Nucleus accumbens (tissue), 56 donors: ENCODE data around the gene DCANP1.
"Not testable (repeated sequence)": the region's sequence is repeated elsewhere in the genome, so short reads cannot be mapped to it uniquely, and the experiment has no call there.

Experiments used
- DNase-seq, 56 donors: peaks; one replicate each; lab custom pipeline; 2025; lab: John Stamatoyannopoulos, UW

The DCANP1 gene, protein sequence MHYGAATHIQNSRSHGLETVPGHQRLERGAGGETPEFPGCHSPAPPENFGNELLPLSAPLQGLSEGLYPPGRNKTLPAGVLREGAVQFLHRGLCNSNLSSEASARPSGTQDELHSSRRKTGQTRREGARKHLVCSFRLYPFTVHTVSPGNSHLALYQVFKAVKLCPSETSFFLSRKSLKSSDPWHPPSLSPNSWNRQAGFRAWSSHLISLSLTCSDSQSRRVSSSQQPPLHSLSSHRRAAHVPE

GRCh38 chr5:135447298-135447929 lies at the start of gene DCANP1:
DCANP1 (minus strand) TSS chr5:135447348; CDS start chr5:135447108, 240 bp downstream.
- no peak for DNase-seq

- not testable (repeated sequence) for DNase-seq
Observed at GRCh38 chr5:135495531-135495930, 48.4 kb upstream of the DCANP1 start.

DNA sequence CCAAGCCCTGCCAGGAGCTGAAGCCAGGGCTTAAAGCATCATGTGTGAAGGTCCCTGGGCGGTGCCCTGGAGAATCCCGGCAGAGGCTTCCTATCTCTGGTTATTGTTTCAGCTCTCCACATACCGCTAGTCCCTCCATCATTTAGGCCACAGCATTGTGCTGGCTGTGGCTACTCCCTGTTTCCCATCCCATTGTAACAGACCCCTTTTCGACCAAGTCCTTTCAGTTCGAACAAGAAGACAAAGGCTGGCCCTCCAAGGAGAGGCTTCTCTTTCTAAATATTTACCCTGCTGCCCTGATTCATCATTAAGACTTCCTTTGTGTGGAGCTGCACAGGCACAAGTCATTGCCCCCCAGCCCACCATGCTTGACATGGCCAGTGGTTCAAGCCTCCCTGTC lies 47.0 kb upstream of the DCANP1 start:
- DNase-seq: no peak

- peak in 2 of 56 donors; percentile 3 to 5 for DNase-seq
Observed at GRCh38 chr5:135493406-135494180, 46.4 kb upstream of the DCANP1 start.

DNA sequence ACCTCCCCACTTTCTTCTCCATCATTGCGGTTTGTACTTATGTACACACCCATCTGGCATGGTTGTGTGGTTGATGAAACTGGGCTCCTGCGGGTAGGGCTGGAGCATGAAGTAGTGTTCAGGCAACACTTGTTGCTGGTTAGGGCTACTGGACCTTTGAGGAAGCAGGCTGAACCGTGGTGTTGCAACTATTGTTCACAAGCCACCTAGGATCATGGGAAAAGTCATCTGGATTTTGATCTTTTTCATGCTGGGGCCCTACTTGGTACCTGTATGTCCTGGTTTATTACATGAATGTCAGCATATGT lies 45.1 kb upstream of the DCANP1 start:
- no peak for DNase-seq

DNA sequence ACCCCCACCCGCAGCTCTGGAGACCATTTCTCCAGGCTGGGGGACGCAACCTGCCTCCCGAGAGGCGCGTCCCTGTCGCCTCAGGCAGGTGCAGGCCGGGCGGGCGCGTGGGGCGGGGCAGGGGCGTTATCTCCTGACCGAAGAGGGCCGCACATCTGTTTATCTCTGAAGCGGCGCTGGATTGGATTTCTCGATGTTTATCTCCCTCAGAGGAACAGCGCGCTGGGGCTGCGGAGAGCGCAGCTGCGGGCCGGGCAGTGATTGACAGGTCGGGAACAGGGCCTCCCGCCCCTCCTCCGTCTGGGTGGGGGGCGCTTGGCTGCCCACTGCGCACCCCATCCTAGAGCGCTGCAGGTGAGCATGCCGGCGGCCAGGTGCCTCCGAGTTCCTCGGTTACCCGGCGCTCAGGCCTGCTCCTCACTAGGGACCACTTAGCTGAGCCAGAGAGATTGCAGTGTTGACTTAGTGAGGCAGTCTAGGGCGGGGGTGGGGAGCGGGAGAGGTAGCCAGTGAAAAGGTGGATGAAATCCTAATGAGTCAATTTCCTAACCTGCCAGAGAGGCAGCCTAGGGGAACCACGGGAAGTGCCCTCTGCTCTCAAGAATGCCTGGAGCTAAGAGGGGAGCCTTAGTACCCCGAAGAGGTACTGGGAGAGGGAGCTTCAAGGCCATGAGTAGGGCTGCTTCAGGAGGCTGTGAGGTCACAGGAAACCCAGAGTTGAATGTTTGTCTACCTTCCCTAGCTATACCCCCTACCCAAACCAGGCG lies 44.6 kb upstream of the DCANP1 start:
- no peak for DNase-seq

- DNase-seq: no peak
Observed at GRCh38 chr5:135491038-135491551, 43.9 kb upstream of the DCANP1 start.

GRCh38 chr5:135490245-135491037 lies 43.3 kb upstream of the DCANP1 start:
- no peak for DNase-seq

- DNase-seq: no peak
Observed at GRCh38 chr5:135489466-135490244, 42.5 kb upstream of the DCANP1 start.

- peak in 38 of 56 donors; percentile 5 to 70 (median 36) for DNase-seq
Observed at GRCh38 chr5:135488727-135489465, 41.7 kb upstream of the DCANP1 start.

DNA sequence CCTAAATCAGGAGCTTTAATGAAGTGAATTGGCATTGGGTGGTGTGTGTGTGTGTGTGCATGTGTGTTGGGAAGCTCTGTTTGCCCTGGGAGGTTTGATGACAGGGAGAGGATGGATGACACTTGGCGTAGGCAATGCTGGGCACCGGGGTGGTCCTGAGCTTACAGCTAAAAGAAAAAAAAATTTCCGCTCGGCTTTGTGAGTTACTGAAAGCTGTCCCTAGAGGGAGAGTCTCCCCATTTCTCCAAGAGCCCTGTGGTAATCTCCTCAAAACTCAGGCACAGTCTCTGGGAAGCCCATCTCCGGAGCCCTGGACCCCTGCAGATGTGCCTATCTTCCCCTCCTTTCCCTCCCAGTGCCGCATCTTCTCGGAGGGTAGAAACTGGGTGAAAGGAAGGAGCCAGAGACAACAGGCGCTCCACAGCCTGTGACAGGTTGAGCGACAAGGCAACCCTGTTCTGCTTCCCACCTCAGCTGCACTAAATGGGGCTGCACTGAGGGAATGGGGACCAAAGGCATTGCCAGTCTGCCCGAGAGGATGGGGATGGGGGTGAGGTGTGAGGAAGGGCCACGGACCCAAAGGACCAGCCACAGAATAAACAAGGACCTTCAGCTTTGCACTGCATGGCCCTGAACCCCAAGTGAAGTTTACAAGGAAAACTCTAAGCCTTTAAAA lies 40.8 kb upstream of the DCANP1 start:
- no peak for DNase-seq

DNA sequence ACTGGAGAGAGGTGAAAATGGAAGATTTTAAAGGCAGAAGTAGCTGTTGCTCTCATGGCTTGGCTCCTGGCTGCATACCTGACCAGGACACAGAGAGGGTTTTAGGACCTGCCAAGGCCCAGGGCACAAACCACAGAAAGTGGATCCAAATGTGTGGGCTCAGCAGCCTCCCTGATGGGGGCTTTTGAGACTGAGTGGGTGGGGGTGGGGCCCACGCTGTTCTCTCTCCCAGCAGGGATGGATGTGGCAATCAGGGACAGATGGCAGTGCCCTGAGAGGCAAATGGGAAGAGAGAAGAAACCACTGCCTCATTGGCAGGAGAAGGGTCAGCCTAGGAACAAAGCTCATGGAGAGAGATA lies 39.9 kb upstream of the DCANP1 start:
- no peak for DNase-seq

DNA sequence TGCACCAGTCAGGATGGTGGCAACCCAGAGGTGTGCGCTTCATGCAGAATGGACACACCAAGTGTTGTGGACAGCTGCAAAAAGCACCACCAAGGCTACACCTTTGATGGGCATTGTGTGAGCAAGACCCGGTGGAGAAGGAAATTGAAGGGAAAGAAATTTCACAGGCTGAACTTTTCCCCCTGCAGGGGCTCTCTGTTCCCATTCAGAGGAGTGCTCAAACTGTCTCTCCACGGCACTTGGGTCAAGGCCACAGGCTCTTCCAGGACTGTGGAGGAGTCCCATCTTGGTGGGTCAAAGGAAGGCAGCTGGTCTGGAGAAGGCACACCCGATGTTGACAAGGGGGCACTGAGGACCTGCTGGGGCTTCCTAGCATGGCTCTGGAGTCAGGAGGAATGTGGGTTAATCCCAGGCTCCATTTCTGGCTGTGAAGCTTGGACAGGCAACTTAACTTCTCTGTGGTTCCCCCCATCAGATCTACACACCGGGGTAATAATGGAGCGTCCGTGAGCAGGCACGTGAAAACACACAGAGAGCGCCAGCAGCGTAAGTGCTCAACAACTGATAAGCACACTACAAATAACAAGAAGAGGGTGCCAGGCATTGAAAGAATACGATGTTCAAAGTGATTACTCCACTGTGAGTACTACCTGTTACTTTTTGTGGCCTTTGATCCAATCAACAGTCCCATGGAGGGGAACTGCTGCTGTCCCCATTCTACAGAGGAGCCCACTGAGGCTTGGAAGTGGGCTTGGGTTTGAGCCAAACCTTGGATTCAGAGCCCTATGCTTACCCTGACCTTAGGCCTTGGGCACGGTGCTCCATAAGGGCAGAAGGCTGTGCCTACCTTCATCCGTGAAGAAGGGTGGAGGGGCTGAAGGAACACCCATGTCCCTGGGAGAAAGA lies 39.2 kb upstream of the DCANP1 start:
- no peak for DNase-seq

GRCh38 chr5:135484674-135485086 lies 37.5 kb upstream of the DCANP1 start:
- no peak for DNase-seq

DNA sequence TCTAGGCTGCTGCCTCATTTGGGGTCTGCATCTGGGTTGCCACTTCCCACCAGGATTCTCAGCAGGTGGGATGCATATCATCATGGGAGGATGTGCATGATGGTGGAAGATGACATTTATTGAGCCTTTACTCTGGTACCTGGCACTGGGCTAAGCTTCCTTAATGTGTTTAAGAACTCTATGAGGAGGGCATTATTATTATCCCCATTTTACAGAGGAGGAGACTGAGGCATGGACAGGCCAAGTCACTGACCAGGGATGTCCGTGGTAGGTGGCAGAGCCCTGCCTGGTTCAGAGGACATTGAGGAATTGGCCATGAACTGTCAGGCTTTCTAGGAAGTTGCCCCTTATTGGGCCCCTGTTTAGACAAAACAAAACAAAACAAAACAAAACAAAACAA lies 36.1 kb upstream of the DCANP1 start:
- DNase-seq: no peak

GRCh38 chr5:135482381-135482933 lies 35.3 kb upstream of the DCANP1 start:
- DNase-seq: no peak

- no peak for DNase-seq
Observed at GRCh38 chr5:135481909-135482311, 34.8 kb upstream of the DCANP1 start.
